Activated CD4-positive, alpha-beta T cell treated with anti-CD3 and anti-CD28 coated beads, Interleukin-2, amount 10 ng/mL, durations not matched to agents 24 days and 14 days (primary cell): Measurements from ENCODE around the gene MSH5. TPM values are rescaled to one million over a fixed set of nuclear protein-coding genes. Genes with fewer than 3 reads are reported as not detected.

Experiments used
- DNase-seq: peaks from one replicate; pipeline ENCODE4 v3.0.0; 2022
- H3K27ac Mint-ChIP-seq: one replicate; pipeline ENCODE4 v1.8.0; 2022; ENCODE audit warnings: mild to moderate bottlenecking, mixed read lengths
- H3K27me3 Mint-ChIP-seq: one replicate; pipeline ENCODE4 v1.8.0; 2022; ENCODE audit warnings: mixed read lengths
- H3K36me3 Mint-ChIP-seq: one replicate; pipeline ENCODE4 v1.8.0; 2022; ENCODE audit warnings: low read depth, mild to moderate bottlenecking, mixed read lengths
- H3K4me1 Mint-ChIP-seq: one replicate; pipeline ENCODE4 v1.8.0; 2021; ENCODE audit warnings: mixed read lengths
- H3K4me3 Mint-ChIP-seq: one replicate; pipeline ENCODE4 v1.8.0; 2022; ENCODE audit warnings: mild to moderate bottlenecking, moderate library complexity, mixed read lengths
- H3K9me3 Mint-ChIP-seq: one replicate; pipeline ENCODE4 v1.8.0; 2021; ENCODE audit warnings: mixed read lengths
- intact Hi-C: fragments of 100-400 bp; cut with micrococcal nuclease; formaldehyde crosslinking; loops from one replicate; pipeline ENCODE4 v1.15.1; 2023
- total RNA-seq: library from RNA; stranded (reverse); gene quantifications from 2 replicates; pipeline ENCODE4 v1.2.3, GENCODE V29; 2022

The MSH5 gene
- total RNA-seq, 1 donor from 2014 or later, result 99.6 TPM

GRCh38 chr6:31729979-31730630 lies 9.7 kb upstream of the MSH5 start:
- H3K4me3 Mint-ChIP-seq, result peak overlapping the region; percentile 97
- H3K36me3 Mint-ChIP-seq, result peaks cover 54% of the 10 kb centered on the region
- peaks cover 64% of the 10 kb centered on the region for H3K4me1 Mint-ChIP-seq
- peak; percentile 92 for DNase-seq
- H3K27me3 Mint-ChIP-seq, result no peaks in the 10 kb centered on the region
- no peaks in the 10 kb centered on the region for H3K9me3 Mint-ChIP-seq
- intact Hi-C loops, result loop anchor here (1.0 to 10.0 kb wide), 5 partner anchors 8 to 1585 kb away; partner anchors contain the start of genes HSD17B8, RING1, RXRB and SLC39A7
- H3K27ac Mint-ChIP-seq, result peak overlapping the region; percentile 58

- Mint-ChIP-seq H3K9me3 (no peaks in the 10 kb centered on the region), H3K27me3 (no peaks in the 10 kb centered on the region), H3K4me3 (peak overlapping the region; percentile 97), H3K27ac (no peak overlapping the region), H3K4me1 (peaks cover 62% of the 10 kb centered on the region), H3K36me3 (peaks cover 56% of the 10 kb centered on the region)
- DNase-seq, result peak; percentile 61
- intact Hi-C loops, result loop anchor here (10.0 kb wide), 2 partner anchors 1474 to 1584 kb away; partner anchors contain the start of genes HSD17B8, RING1, RXRB and SLC39A7
These were observed 9.1 kb upstream of the MSH5 start for GRCh38 chr6:31730631-31731086.

GRCh38 chr6:31732029-31732428 lies 7.8 kb upstream of the MSH5 start:
- no peak for DNase-seq
- Mint-ChIP-seq H3K27me3 (no peaks in the 10 kb centered on the region), H3K27ac (no peak overlapping the region), H3K9me3 (no peaks in the 10 kb centered on the region), H3K4me1 (peaks cover 53% of the 10 kb centered on the region), H3K4me3 (no peak overlapping the region), H3K36me3 (peaks cover 56% of the 10 kb centered on the region)
- intact Hi-C loops, result loop anchor here (10.0 kb wide), 2 partner anchors 1473 to 1583 kb away; partner anchors contain the start of genes HSD17B8, RING1, RXRB and SLC39A7

GRCh38 chr6:31733734-31734133 lies 6.1 kb upstream of the MSH5 start:
- peaks cover 57% of the 10 kb centered on the region for H3K4me1 Mint-ChIP-seq
- H3K36me3 Mint-ChIP-seq, result peaks cover 48% of the 10 kb centered on the region
- no peak for DNase-seq
- H3K4me3 Mint-ChIP-seq, result peak overlapping the region; percentile 98
- no peaks in the 10 kb centered on the region for H3K27me3 Mint-ChIP-seq
- H3K27ac Mint-ChIP-seq, result peak overlapping the region; percentile 59
- intact Hi-C loops, result loop anchor here (2.0 to 10.0 kb wide), 3 partner anchors 101 to 1581 kb away; partner anchors contain the start of genes HSD17B8, RING1, RXRB and SLC39A7
- H3K9me3 Mint-ChIP-seq, result no peaks in the 10 kb centered on the region

- peaks cover 58% of the 10 kb centered on the region for H3K4me1 Mint-ChIP-seq
- no peaks in the 10 kb centered on the region for H3K27me3 Mint-ChIP-seq
- no peaks in the 10 kb centered on the region for H3K9me3 Mint-ChIP-seq
- H3K27ac Mint-ChIP-seq, result peak overlapping the region; percentile 93
- peak overlapping the region; percentile 98 for H3K4me3 Mint-ChIP-seq
- intact Hi-C loops, result loop anchor here (2.0 to 10.0 kb wide), 3 partner anchors 100 to 1580 kb away; partner anchors contain the start of genes HSD17B8, RING1, RXRB and SLC39A7
- H3K36me3 Mint-ChIP-seq, result peaks cover 48% of the 10 kb centered on the region
- peak; percentile 60 for DNase-seq
These were observed 5.5 kb upstream of the MSH5 start for GRCh38 chr6:31734247-31734820.

- H3K36me3 Mint-ChIP-seq, result peaks cover 50% of the 10 kb centered on the region
- H3K27me3 Mint-ChIP-seq, result no peaks in the 10 kb centered on the region
- peak; percentile 89 for DNase-seq
- peak overlapping the region; percentile 98 for H3K4me3 Mint-ChIP-seq
- peaks cover 61% of the 10 kb centered on the region for H3K4me1 Mint-ChIP-seq
- peak overlapping the region; percentile 93 for H3K27ac Mint-ChIP-seq
- intact Hi-C loops, result loop anchor here (2.0 to 10.0 kb wide), 5 partner anchors 100 to 1580 kb away; partner anchors contain the start of genes ATP6V1G2, HSD17B8, LTB and NFKBIL1
- H3K9me3 Mint-ChIP-seq, result no peaks in the 10 kb centered on the region
These were observed 4.9 kb upstream of the MSH5 start for GRCh38 chr6:31734821-31735406.

- H3K27ac Mint-ChIP-seq, result peak within 1 kb of the TSS; percentile 93
- intact Hi-C loops, result loop anchor here (1.0 to 10.0 kb wide), 6 partner anchors 33 to 1579 kb away; partner anchors contain the start of genes ABHD16A, ATP6V1G2, GPANK1 and HSD17B8
- no peaks in the 10 kb centered on the region for H3K27me3 Mint-ChIP-seq
- peak within 1 kb of the TSS; percentile 98 for H3K4me3 Mint-ChIP-seq
- peaks cover 64% of the 10 kb centered on the region for H3K4me1 Mint-ChIP-seq
- H3K9me3 Mint-ChIP-seq, result no peaks in the 10 kb centered on the region
- H3K36me3 Mint-ChIP-seq, result peaks cover 51% of the 10 kb centered on the region
- DNase-seq, result peak; percentile 95
These were observed 3.6 kb upstream of the MSH5 start, which contains the start of gene CLIC1 for GRCh38 chr6:31736021-31736767. TSS of gene CLIC1 (minus strand) at chr6:31736530. CDS start at chr6:31736300, 230 bp downstream.

- H3K4me1 Mint-ChIP-seq, result peaks cover 68% of the 10 kb centered on the region
- H3K4me3 Mint-ChIP-seq, result peak overlapping the region; percentile 98
- no peaks in the 10 kb centered on the region for H3K9me3 Mint-ChIP-seq
- peak overlapping the region; percentile 93 for H3K27ac Mint-ChIP-seq
- intact Hi-C loops, result loop anchor here (1.0 to 10.0 kb wide), 6 partner anchors 34 to 1578 kb away; partner anchors contain the start of genes ABHD16A, ATP6V1G2, GPANK1 and HSD17B8
- no peaks in the 10 kb centered on the region for H3K27me3 Mint-ChIP-seq
- H3K36me3 Mint-ChIP-seq, result peaks cover 53% of the 10 kb centered on the region
- peak; percentile 70 for DNase-seq
These were observed 3.0 kb upstream of the MSH5 start for GRCh38 chr6:31736768-31737314.

- peaks cover 51% of the 10 kb centered on the region for H3K36me3 Mint-ChIP-seq
- DNase-seq, result peak; percentile 80
- H3K4me1 Mint-ChIP-seq, result peaks cover 64% of the 10 kb centered on the region
- H3K9me3 Mint-ChIP-seq, result no peaks in the 10 kb centered on the region
- peak overlapping the region; percentile 93 for H3K27ac Mint-ChIP-seq
- H3K27me3 Mint-ChIP-seq, result no peaks in the 10 kb centered on the region
- intact Hi-C loops, result loop anchor here (2.0 to 10.0 kb wide), 5 partner anchors 73 to 1577 kb away; partner anchors contain the start of genes ATP6V1G2, GPANK1, HSD17B8 and LTB
- peak overlapping the region; percentile 98 for H3K4me3 Mint-ChIP-seq
These were observed 2.4 kb upstream of the MSH5 start for GRCh38 chr6:31737315-31737990.

GRCh38 chr6:31737991-31738979 lies 1.5 kb upstream of the MSH5 start:
- Mint-ChIP-seq H3K9me3 (no peaks in the 10 kb centered on the region), H3K36me3 (peaks cover 56% of the 10 kb centered on the region), H3K27me3 (no peaks in the 10 kb centered on the region), H3K27ac (peak overlapping the region; percentile 93), H3K4me3 (peak overlapping the region; percentile 98), H3K4me1 (peaks cover 65% of the 10 kb centered on the region)
- intact Hi-C loops, result loop anchor here (1.0 to 10.0 kb wide), 9 partner anchors 9 to 1577 kb away; partner anchors contain the start of genes ATP6V1G2, DDAH2, GPANK1 and HSD17B8
- DNase-seq, result peak; percentile 92

GRCh38 chr6:31740397-31741223 lies 805 bp downstream of the MSH5 start:
- no peaks in the 10 kb centered on the region for H3K9me3 Mint-ChIP-seq
- H3K4me3 Mint-ChIP-seq, result peak overlapping the region; percentile 98
- DNase-seq, result peak; percentile 87
- intact Hi-C loops, result no loop called here
- H3K36me3 Mint-ChIP-seq, result peaks cover 50% of the 10 kb centered on the region
- peak overlapping the region; percentile 93 for H3K27ac Mint-ChIP-seq
- no peaks in the 10 kb centered on the region for H3K27me3 Mint-ChIP-seq
- H3K4me1 Mint-ChIP-seq, result peaks cover 58% of the 10 kb centered on the region
